DND-41 (cell line): ENCODE data around the gene RIC1.

Experiments used
- CTCF ChIP-seq: IDR thresholded peaks from 2 replicates; pipeline ENCODE4 v1.5.1; 2012; ENCODE audit warnings: borderline replicate concordance, low read length, moderate library complexity, mild to moderate bottlenecking; ENCODE audit not compliant: poor library complexity, severe bottlenecking; ENCODE audit errors: extremely low read depth
- EZH2 ChIP-seq: IDR thresholded peaks from 3 replicates; pipeline ENCODE4 v1.6.1; 2012; ENCODE audit warnings: borderline replicate concordance, low read depth, mild to moderate bottlenecking, moderate library complexity, low read length, inconsistent platforms; ENCODE audit not compliant: severe bottlenecking

- TF ChIP-seq CTCF (no peak), EZH2 (no peak)
These were observed 6.9 kb upstream of the RIC1 start for GRCh38 chr9:5622016-5622415.
